K562 (cell line): ENCODE results near the gene RAPSN.

ENCODE experiments used
- EZH2 ChIP-seq: IDR thresholded peaks from 2 replicates; pipeline ENCODE4 v1.6.1; 2012; ENCODE audit warnings: low read depth, mild to moderate bottlenecking, inconsistent platforms, low read length, borderline replicate concordance
- KAT2B ChIP-seq: IDR thresholded peaks from one replicate; pipeline ENCODE4 v1.6.1; 2012; ENCODE audit warnings: low read depth, mild to moderate bottlenecking, control low read depth, inconsistent platforms, low read length, moderate library complexity
- KLF16 ChIP-seq: IDR thresholded peaks from 2 replicates; pipeline ENCODE4 v1.6.1; 2016; ENCODE audit warnings: antibody characterized with exemption
- MAFF ChIP-seq: IDR thresholded peaks from 2 replicates; pipeline ENCODE4 v1.6.1; 2012; ENCODE audit warnings: low read length, improper control_type of control experiment
- NFYB ChIP-seq: IDR thresholded peaks from 2 replicates; pipeline ENCODE4 v1.6.1; 2011; ENCODE audit warnings: mild to moderate bottlenecking, moderate library complexity; ENCODE audit not compliant: insufficient read length; ENCODE audit errors: extremely low read depth
- RHOXF2B ChIP-seq: fragments of 250-450 bp; sonication (Bioruptor Pico); conservative IDR thresholded peaks from 2 replicates; pipeline ENCODE4 v1.5.1; 2021
- SP1 ChIP-seq: sonication (generic); formaldehyde crosslinking; IDR thresholded peaks from 2 replicates; pipeline ENCODE4 v1.8.1; 2022; ENCODE audit warnings: mild to moderate bottlenecking, missing genetic modification reagents
- TARDBP ChIP-seq: fragments of 450-650 bp; IDR thresholded peaks from 2 replicates; pipeline ENCODE4 v1.6.1; 2016
- ZNF316 ChIP-seq: fragments of 450-650 bp; IDR thresholded peaks from 2 replicates; pipeline ENCODE4 v1.6.1; 2016
- ZNF740 ChIP-seq, 3 experiments: fragments of 200-800 bp in 1 of 3; sonication (Bioruptor generic) in 1 of 3; sonication (generic) in 1 of 3; formaldehyde crosslinking in 1 of 3; IDR thresholded peaks; 2 replicates each; pipeline versions ENCODE4 v1.6.1 to v1.8.0; 2016 to 2022; ENCODE audit warnings: mild to moderate bottlenecking in 2 of 3, missing compliant biosample characterization in 2 of 3, missing genetic modification characterization in 2 of 3, missing genetic modification reagents in 1 of 3
- ZZZ3 ChIP-seq: fragments of 450-650 bp; IDR thresholded peaks from 2 replicates; pipeline ENCODE4 v1.6.1; 2016; ENCODE audit warnings: antibody characterized with exemption, mild to moderate bottlenecking, moderate library complexity
- TF ChIP-seq, protein P1 (sequence below): fragments of 450-650 bp; IDR thresholded peaks from 2 replicates; pipeline ENCODE4 v1.6.1; 2016; ENCODE audit warnings: missing biosample characterization, missing genetic modification characterization
- TF ChIP-seq, protein P2 (sequence below), 3 experiments: IDR thresholded peaks in 2 of 3; conservative IDR thresholded peaks in 1 of 3; 2 replicates each; pipeline ENCODE4 v1.5.1; 2011 to 2012; ENCODE audit warnings: low read length in 3 of 3, mild to moderate bottlenecking in 3 of 3, control low read depth in 2 of 3, improper control_type of control experiment in 1 of 3, inconsistent platforms in 1 of 3, low read depth in 1 of 3, mixed read lengths in 1 of 3, moderate library complexity in 1 of 3; ENCODE audit not compliant: insufficient read depth in 2 of 3
- TF ChIP-seq, protein P3 (sequence below): fragments of 150-350 bp; IDR thresholded peaks from 2 replicates; pipeline ENCODE4 v1.6.1; 2014; ENCODE audit warnings: low read depth, mild to moderate bottlenecking, low read length, borderline replicate concordance

- TF ChIP-seq SP1 (CRISPR knock-in tag): no peak
- TF ChIP-seq, protein P1, sequence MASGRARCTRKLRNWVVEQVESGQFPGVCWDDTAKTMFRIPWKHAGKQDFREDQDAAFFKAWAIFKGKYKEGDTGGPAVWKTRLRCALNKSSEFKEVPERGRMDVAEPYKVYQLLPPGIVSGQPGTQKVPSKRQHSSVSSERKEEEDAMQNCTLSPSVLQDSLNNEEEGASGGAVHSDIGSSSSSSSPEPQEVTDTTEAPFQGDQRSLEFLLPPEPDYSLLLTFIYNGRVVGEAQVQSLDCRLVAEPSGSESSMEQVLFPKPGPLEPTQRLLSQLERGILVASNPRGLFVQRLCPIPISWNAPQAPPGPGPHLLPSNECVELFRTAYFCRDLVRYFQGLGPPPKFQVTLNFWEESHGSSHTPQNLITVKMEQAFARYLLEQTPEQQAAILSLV (tag): no peak
- TF ChIP-seq MAFF: no peak
- TF ChIP-seq ZNF740 (CRISPR knock-in tag; IDR thresholded peaks at IDR 0.05): no peak
- no peak for TF ChIP-seq ZNF740 (tag; IDR thresholded peaks at IDR 0.05)
- TF ChIP-seq, protein P2, sequence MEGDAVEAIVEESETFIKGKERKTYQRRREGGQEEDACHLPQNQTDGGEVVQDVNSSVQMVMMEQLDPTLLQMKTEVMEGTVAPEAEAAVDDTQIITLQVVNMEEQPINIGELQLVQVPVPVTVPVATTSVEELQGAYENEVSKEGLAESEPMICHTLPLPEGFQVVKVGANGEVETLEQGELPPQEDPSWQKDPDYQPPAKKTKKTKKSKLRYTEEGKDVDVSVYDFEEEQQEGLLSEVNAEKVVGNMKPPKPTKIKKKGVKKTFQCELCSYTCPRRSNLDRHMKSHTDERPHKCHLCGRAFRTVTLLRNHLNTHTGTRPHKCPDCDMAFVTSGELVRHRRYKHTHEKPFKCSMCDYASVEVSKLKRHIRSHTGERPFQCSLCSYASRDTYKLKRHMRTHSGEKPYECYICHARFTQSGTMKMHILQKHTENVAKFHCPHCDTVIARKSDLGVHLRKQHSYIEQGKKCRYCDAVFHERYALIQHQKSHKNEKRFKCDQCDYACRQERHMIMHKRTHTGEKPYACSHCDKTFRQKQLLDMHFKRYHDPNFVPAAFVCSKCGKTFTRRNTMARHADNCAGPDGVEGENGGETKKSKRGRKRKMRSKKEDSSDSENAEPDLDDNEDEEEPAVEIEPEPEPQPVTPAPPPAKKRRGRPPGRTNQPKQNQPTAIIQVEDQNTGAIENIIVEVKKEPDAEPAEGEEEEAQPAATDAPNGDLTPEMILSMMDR (IDR thresholded peaks at IDR 0.05 in 2 of 3, conservative IDR thresholded peaks at IDR 0.05 in 1 of 3; ENCODE audit: insufficient read depth in 2 of 3, low read depth in 1 of 3, low read length in 3 of 3): no peak
- TF ChIP-seq KLF16: no peak
- TF ChIP-seq EZH2: no peak
- TF ChIP-seq, protein P3, sequence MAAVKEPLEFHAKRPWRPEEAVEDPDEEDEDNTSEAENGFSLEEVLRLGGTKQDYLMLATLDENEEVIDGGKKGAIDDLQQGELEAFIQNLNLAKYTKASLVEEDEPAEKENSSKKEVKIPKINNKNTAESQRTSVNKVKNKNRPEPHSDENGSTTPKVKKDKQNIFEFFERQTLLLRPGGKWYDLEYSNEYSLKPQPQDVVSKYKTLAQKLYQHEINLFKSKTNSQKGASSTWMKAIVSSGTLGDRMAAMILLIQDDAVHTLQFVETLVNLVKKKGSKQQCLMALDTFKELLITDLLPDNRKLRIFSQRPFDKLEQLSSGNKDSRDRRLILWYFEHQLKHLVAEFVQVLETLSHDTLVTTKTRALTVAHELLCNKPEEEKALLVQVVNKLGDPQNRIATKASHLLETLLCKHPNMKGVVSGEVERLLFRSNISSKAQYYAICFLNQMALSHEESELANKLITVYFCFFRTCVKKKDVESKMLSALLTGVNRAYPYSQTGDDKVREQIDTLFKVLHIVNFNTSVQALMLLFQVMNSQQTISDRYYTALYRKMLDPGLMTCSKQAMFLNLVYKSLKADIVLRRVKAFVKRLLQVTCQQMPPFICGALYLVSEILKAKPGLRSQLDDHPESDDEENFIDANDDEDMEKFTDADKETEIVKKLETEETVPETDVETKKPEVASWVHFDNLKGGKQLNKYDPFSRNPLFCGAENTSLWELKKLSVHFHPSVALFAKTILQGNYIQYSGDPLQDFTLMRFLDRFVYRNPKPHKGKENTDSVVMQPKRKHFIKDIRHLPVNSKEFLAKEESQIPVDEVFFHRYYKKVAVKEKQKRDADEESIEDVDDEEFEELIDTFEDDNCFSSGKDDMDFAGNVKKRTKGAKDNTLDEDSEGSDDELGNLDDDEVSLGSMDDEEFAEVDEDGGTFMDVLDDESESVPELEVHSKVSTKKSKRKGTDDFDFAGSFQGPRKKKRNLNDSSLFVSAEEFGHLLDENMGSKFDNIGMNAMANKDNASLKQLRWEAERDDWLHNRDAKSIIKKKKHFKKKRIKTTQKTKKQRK: no peak
- TF ChIP-seq RHOXF2B (CRISPR knock-in tag): no peak
- TF ChIP-seq NFYB: no peak
- TF ChIP-seq ZZZ3: no peak
- no peak for TF ChIP-seq ZNF316
- no peak for TF ChIP-seq KAT2B
- no peak for TF ChIP-seq TARDBP
Measured at GRCh38 chr11:47477323-47477722, 28.4 kb upstream of the RAPSN start.
